Activated T-cell treated with anti-CD3 and anti-CD28 coated beads, Interleukin-2, amount 50 U/mL, for 24 hours (primary cell): ENCODE measurements around the gene FGD4.
"Not testable (repeated sequence)": the region's sequence is repeated elsewhere in the genome, so short reads cannot be mapped to it uniquely, and the experiment has no call there.

Source experiments
- DNase-seq: peaks from one replicate; pipeline ENCODE4 v3.0.0-alpha.2; 2020
- H3K27ac Mint-ChIP-seq: 2 replicates; pipeline ENCODE4 v1.8.0; 2020; ENCODE audit warnings: mild to moderate bottlenecking, mixed read lengths
- H3K27me3 Mint-ChIP-seq: 2 replicates; pipeline ENCODE4 v1.8.0; 2020; ENCODE audit warnings: mixed read lengths
- H3K36me3 Mint-ChIP-seq: 2 replicates; pipeline ENCODE4 v1.8.0; 2020; ENCODE audit warnings: low read depth, mixed read lengths
- H3K4me1 Mint-ChIP-seq: 2 replicates; pipeline ENCODE4 v1.8.0; 2020; ENCODE audit warnings: low read depth, mixed read lengths
- H3K4me3 Mint-ChIP-seq: 2 replicates; pipeline ENCODE4 v1.8.0; 2020; ENCODE audit warnings: mild to moderate bottlenecking, moderate library complexity, mixed read lengths
- H3K9me3 Mint-ChIP-seq: 2 replicates; pipeline ENCODE4 v1.8.0; 2020; ENCODE audit warnings: mixed read lengths

FGD4 gene

GRCh38 chr12:32546272-32546671 lies 146.9 kb downstream of the FGD4 start:
- Mint-ChIP-seq H3K4me1 (no peaks in the 10 kb centered on the region), H3K36me3 (no peaks in the 10 kb centered on the region), H3K27ac (no peak overlapping the region), H3K4me3 (no peak overlapping the region), H3K27me3 (peaks cover 3% of the 10 kb centered on the region), H3K9me3 (no peaks in the 10 kb centered on the region)
- no peak for DNase-seq

GRCh38 chr12:32548691-32549281 lies 149.4 kb downstream of the FGD4 start:
- Mint-ChIP-seq H3K27ac (no peak overlapping the region), H3K4me1 (no peaks in the 10 kb centered on the region), H3K9me3 (no peaks in the 10 kb centered on the region), H3K4me3 (no peak overlapping the region), H3K27me3 (no peaks in the 10 kb centered on the region), H3K36me3 (no peaks in the 10 kb centered on the region)
- no peak for DNase-seq

- H3K27me3 Mint-ChIP-seq, result no peaks in the 10 kb centered on the region
- no peaks in the 10 kb centered on the region for H3K36me3 Mint-ChIP-seq
- no peak overlapping the region for H3K27ac Mint-ChIP-seq
- DNase-seq, result no peak
- no peaks in the 10 kb centered on the region for H3K9me3 Mint-ChIP-seq
- no peaks in the 10 kb centered on the region for H3K4me1 Mint-ChIP-seq
- no peak overlapping the region for H3K4me3 Mint-ChIP-seq
Measured at GRCh38 chr12:32549675-32550079, 150.3 kb downstream of the FGD4 start.

GRCh38 chr12:32551058-32551457 lies 151.7 kb downstream of the FGD4 start:
- H3K4me1 Mint-ChIP-seq, result no peaks in the 10 kb centered on the region
- H3K27me3 Mint-ChIP-seq, result no peaks in the 10 kb centered on the region
- DNase-seq, result no peak
- no peak overlapping the region for H3K4me3 Mint-ChIP-seq
- no peak overlapping the region for H3K27ac Mint-ChIP-seq
- no peaks in the 10 kb centered on the region for H3K36me3 Mint-ChIP-seq
- H3K9me3 Mint-ChIP-seq, result no peaks in the 10 kb centered on the region

GRCh38 chr12:32558903-32559302 lies 159.5 kb downstream of the FGD4 start:
- Mint-ChIP-seq H3K4me1 (no peaks in the 10 kb centered on the region), H3K36me3 (no peaks in the 10 kb centered on the region), H3K27ac (no peak overlapping the region), H3K4me3 (no peak overlapping the region), H3K9me3 (no peaks in the 10 kb centered on the region), H3K27me3 (no peaks in the 10 kb centered on the region)
- DNase-seq, result no peak

GRCh38 chr12:32559434-32559833 lies 160.1 kb downstream of the FGD4 start:
- Mint-ChIP-seq H3K27ac (no peak overlapping the region), H3K9me3 (peaks cover 2% of the 10 kb centered on the region), H3K27me3 (no peaks in the 10 kb centered on the region), H3K4me1 (no peaks in the 10 kb centered on the region), H3K36me3 (no peaks in the 10 kb centered on the region), H3K4me3 (no peak overlapping the region)
- DNase-seq, result no peak

GRCh38 chr12:32560520-32560919 lies 161.2 kb downstream of the FGD4 start:
- Mint-ChIP-seq H3K9me3 (peaks cover 2% of the 10 kb centered on the region), H3K4me3 (no peak overlapping the region), H3K27me3 (no peaks in the 10 kb centered on the region), H3K27ac (no peak overlapping the region), H3K36me3 (no peaks in the 10 kb centered on the region), H3K4me1 (no peaks in the 10 kb centered on the region)
- DNase-seq, result no peak

- Mint-ChIP-seq H3K36me3 (no peaks in the 10 kb centered on the region), H3K4me3 (no peak overlapping the region), H3K27ac (no peak overlapping the region), H3K4me1 (no peaks in the 10 kb centered on the region), H3K27me3 (no peaks in the 10 kb centered on the region), H3K9me3 (peaks cover 2% of the 10 kb centered on the region)
- DNase-seq, result no peak
Measured at GRCh38 chr12:32561931-32562341, 162.6 kb downstream of the FGD4 start.

- not testable (repeated sequence) for H3K4me1 Mint-ChIP-seq, DNase-seq, H3K4me3 Mint-ChIP-seq, H3K27ac Mint-ChIP-seq, H3K9me3 Mint-ChIP-seq, H3K36me3 Mint-ChIP-seq, H3K27me3 Mint-ChIP-seq
Measured at GRCh38 chr12:32562413-32562812, 163.1 kb downstream of the FGD4 start.

GRCh38 chr12:32566663-32567295 lies 167.4 kb downstream of the FGD4 start:
- no peak for DNase-seq
- H3K27ac Mint-ChIP-seq, result no peak overlapping the region

GRCh38 chr12:32567296-32567674 lies 167.9 kb downstream of the FGD4 start:
- Mint-ChIP-seq H3K36me3 (no peaks in the 10 kb centered on the region), H3K4me3 (no peak overlapping the region), H3K27me3 (no peaks in the 10 kb centered on the region), H3K27ac (no peak overlapping the region), H3K9me3 (peaks cover 2% of the 10 kb centered on the region), H3K4me1 (no peaks in the 10 kb centered on the region)
- DNase-seq, result no peak

More at GRCh38 chr12:32566663-32567295, 167.4 kb downstream of the FGD4 start:
- no peak overlapping the region for H3K4me3 Mint-ChIP-seq
- no peaks in the 10 kb centered on the region for H3K4me1 Mint-ChIP-seq
- peaks cover 2% of the 10 kb centered on the region for H3K9me3 Mint-ChIP-seq
- H3K27me3 Mint-ChIP-seq, result no peaks in the 10 kb centered on the region
- no peaks in the 10 kb centered on the region for H3K36me3 Mint-ChIP-seq

- Mint-ChIP-seq H3K27me3 (no peaks in the 10 kb centered on the region), H3K4me1 (no peaks in the 10 kb centered on the region), H3K27ac (no peak overlapping the region), H3K9me3 (peaks cover 2% of the 10 kb centered on the region), H3K4me3 (no peak overlapping the region), H3K36me3 (no peaks in the 10 kb centered on the region)
- DNase-seq, result no peak
Measured at GRCh38 chr12:32568228-32568627, 168.9 kb downstream of the FGD4 start.

GRCh38 chr12:32569259-32569658 lies 169.9 kb downstream of the FGD4 start:
- H3K4me1 Mint-ChIP-seq, result no peaks in the 10 kb centered on the region
- no peak overlapping the region for H3K4me3 Mint-ChIP-seq
- H3K9me3 Mint-ChIP-seq, result no peaks in the 10 kb centered on the region
- H3K27ac Mint-ChIP-seq, result no peak overlapping the region
- H3K27me3 Mint-ChIP-seq, result no peaks in the 10 kb centered on the region
- H3K36me3 Mint-ChIP-seq, result no peaks in the 10 kb centered on the region
- DNase-seq, result no peak

- peaks cover 2% of the 10 kb centered on the region for H3K27me3 Mint-ChIP-seq
- H3K27ac Mint-ChIP-seq, result no peak overlapping the region
- no peak overlapping the region for H3K4me3 Mint-ChIP-seq
- H3K4me1 Mint-ChIP-seq, result no peaks in the 10 kb centered on the region
- peaks cover 2% of the 10 kb centered on the region for H3K9me3 Mint-ChIP-seq
- H3K36me3 Mint-ChIP-seq, result no peaks in the 10 kb centered on the region
- DNase-seq, result no peak
Measured at GRCh38 chr12:32574585-32574984, 175.2 kb downstream of the FGD4 start.

GRCh38 chr12:32577328-32577727 lies 178.0 kb downstream of the FGD4 start:
- peaks cover 2% of the 10 kb centered on the region for H3K27me3 Mint-ChIP-seq
- H3K36me3 Mint-ChIP-seq, result no peaks in the 10 kb centered on the region
- H3K4me3 Mint-ChIP-seq, result no peak overlapping the region
- DNase-seq, result no peak
- H3K27ac Mint-ChIP-seq, result no peak overlapping the region
- peaks cover 2% of the 10 kb centered on the region for H3K9me3 Mint-ChIP-seq
- H3K4me1 Mint-ChIP-seq, result peaks cover 4% of the 10 kb centered on the region

- Mint-ChIP-seq H3K9me3 (no peaks in the 10 kb centered on the region), H3K27ac (no peak overlapping the region), H3K36me3 (no peaks in the 10 kb centered on the region), H3K27me3 (no peaks in the 10 kb centered on the region), H3K4me1 (peaks cover 34% of the 10 kb centered on the region), H3K4me3 (no peak overlapping the region)
- no peak for DNase-seq
Measured at GRCh38 chr12:32583534-32583933, 184.2 kb downstream of the FGD4 start.
